Islet precursor cell (in vitro differentiated cells): ENCODE data around the gene TAP1.

Experiments used
- DNase-seq: peaks from one replicate; pipeline ENCODE4 v3.0.0-alpha.2; 2018

Gene TAP1

DNA sequence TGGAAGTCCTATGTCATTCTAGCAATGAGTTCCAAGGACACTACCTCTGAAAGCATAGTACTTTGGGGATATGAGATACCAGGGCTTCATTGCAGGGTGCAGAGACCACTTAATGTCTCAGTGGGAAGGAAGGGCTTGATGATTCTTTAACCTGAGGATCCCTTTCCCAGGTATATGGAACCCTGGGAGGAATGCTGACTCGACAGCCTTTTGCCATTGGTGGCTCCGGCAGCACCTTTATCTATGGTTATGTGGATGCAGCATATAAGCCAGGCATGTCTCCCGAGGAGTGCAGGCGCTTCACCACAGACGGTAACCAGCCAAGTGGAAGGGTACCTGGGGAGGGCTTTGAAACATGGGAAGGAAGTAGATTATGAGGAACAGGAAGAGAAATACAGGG is 4.7 kb upstream of the TAP1 start:
- no peak for DNase-seq

DNA sequence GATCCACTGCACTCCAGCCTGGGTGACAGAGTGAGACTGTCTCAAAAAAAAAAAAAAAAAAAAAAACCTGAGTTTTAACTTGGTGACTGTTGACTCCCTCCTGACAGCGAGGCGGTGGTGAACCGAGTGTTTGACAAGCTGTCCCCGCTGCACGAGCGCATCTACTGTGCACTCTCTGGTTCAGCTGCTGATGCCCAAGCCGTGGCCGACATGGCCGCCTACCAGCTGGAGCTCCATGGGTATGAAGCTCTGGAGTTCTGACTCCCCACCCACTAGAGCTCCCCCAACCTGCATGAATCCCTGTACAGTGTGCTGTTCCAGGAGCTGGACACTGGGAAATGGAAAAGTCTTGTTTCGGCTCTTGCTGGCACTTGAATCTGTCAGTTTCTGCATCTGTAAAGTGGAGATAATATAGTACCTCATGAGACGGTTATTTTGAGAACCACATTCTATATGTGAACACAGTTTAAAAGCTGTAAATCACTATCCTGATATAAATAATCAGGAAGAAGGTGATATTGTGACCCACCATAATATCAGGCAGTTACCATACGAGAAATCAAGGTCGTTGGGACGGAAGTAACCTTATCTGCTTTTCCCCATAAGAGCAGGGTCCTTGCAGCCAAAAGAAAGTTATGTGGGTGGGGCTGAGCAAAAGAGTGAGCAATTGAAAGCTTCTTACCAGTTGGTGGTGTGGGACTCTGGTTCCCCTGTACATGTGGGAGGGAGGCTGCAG is 3.8 kb upstream of the TAP1 start:
- no peak for DNase-seq

DNA sequence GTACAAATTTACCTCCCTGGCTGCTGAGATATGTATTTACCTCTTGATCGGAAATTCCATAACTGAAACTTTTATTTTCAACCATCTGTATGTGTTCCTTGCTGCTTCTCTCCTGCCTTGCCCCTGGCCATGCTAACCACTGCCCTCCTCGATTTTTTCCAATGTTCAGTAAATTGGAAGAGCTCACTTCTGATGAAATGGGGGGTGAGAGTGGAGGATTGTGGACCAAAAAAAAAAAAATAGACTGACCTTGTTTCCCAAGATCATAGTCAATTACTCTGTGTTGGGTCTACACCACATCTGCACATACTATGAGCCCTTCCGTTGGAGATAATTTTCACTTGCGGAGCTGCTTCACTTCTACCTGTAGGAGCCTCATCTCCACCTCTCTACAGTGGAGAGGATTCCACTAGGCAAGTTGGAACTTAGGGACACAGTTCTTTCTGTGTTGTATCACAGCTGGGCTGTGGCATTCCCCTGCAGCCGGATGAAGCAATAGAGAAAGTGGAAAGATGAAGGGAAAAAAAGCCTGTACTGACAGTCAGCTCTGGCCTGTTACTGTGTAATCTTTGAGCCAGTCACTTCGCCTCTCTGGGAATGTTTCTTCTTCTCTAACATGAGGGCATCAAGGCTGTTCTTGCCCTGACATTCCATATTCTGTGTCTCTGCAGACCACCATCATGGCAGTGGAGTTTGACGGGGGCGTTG is 2.1 kb upstream of the TAP1 start:
- no peak for DNase-seq

DNA sequence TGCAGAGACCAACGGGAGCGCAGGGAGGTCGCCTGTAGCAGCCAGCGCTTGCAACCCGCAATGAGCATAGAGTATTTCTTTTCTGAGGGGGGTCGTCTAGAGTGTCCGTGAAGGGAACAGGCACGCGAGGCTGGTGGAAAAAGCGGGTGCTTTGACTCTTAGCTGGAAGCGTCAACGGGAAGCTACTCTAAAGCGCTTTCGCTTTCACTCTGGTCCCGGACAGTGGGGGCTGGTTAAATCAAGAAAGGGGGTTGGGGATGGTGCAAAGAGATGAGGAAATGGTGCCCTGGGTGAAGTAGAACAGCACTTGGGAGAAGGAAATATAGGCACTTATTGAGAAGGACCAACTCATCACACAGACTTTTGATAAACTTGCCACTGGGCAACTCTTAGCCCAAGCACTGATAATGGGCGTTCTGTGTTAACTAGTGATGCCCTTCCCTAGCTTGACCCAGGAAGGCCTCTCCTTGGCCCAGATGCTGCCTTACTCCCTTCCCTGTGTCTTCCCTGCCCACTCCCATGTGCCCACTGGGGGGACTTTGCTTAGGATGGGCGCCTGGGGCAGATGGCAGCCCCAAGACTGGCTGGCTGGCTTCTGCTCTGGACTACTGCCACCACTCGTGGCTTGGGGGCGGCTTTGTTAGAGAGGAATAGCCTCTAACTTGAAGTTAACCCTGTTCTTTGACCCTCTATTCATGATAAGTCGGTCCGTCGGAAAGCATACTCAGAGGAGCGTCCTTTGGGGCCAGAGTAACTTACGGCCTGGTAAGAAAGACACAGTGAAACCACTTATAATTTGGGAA is 1.1 kb upstream of the TAP1 start:
- no peak for DNase-seq

DNA sequence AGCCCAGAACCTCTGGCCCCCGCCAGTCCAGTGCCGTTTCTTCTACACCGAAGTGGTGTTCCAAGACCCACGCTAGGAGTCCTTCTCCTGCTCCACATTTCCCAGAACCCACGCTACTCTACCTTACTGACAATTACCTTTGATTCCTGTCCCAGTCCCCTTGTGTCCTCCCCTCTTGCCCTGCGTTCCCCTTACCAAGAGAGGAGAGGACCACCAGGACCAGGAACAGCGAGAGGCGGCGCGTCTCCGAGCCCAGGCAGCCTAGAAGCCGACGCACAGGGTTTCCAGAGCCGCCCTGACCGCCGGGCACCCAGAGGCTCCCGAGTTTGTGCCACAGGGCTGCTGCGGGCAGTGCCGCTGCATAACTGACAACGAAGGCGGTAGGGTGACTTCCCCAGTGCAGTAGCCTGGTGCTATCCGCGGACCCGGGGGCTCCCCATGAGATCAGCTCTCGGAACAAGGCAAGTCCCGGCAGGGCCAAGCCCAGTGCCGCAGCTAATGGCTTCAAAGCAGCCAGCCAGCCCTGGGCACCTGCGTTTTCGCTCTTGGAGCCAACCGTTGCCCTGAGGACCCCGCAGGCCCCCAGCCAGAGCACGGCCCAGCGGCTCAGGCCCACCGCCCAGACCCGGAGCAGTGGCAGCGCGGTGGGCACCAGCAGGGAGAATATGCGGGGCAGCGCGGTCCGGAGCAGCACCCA is 512 bp downstream of the TAP1 start:
- peak; percentile 66 for DNase-seq

DNA sequence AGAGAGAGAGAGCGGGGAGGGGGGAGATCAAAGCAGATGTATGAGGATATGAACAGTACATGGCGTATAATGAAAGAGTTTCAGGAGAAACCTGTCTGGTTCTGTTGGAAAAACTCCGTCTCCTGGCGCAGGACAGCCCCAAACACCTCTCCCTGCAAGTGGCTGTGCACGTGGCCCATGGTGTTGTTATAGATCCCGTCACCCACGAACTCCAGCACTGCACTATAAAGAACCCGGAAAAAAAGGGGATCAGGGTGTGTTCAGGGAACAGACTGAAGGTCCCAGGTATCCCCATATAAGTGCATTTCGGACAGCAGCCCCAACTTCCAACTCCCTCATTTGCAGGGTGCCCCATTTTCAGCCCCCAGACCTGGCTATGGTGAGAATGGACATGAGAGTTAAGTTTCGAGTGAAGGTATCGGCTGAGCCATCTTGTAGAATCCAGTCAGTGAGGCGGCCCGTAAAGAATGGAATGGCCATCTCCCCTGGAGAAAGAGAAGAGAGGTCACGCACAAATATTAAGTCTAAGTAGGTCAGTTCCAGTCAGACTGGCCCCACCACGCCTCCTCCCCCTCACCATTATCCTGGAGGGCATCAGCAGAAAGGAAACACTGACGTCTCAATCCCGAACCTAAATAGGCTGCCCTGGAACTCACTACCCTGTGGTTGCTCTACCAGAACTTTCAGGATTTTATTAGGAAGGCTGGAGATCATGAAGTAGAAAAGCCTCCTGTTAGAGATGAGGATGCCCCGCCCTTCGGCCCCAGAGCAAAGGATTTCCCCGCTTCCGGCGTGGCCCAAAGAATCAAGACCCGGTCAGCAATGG is 1.3 kb downstream of the TAP1 start:
- DNase-seq: no peak

DNA sequence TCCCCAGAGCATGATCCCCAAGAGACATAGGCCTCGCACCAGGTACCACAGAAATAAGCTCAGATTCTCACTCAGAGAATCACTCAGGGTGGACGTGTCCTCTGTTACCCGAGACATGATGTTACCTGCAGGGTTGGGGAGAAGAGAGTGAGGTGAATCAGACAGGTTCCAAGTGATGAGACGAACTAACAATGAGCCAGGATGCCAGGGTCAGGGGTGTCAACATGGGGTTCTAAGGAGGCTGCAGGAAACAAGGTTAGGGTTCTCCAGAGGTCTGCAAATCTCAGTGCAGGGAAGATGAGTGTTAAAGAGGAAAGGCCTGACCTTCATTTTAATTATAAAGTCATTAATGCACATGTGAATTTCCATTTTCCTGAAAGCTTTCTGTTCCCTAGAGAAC is 2.5 kb downstream of the TAP1 start:
- DNase-seq: no peak

DNA sequence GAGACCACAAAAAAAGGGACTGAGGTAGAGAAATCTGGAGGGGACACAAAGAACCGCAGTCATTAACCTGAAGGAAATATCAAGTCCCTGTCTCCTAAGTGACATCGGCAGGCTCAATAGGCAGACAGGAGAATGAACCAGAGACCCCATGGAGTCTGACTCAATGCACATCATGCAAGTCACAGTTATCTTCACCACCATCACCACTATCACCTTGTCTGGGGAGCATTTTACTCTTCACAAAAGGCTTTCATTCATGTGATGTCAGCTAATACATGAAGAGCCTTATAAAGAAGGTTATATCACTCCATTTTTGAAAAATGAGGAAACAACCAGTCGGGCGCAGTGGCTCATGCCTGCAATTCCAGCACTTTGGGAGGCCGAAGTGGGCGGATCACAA is 4.4 kb downstream of the TAP1 start:
- no peak for DNase-seq

DNA sequence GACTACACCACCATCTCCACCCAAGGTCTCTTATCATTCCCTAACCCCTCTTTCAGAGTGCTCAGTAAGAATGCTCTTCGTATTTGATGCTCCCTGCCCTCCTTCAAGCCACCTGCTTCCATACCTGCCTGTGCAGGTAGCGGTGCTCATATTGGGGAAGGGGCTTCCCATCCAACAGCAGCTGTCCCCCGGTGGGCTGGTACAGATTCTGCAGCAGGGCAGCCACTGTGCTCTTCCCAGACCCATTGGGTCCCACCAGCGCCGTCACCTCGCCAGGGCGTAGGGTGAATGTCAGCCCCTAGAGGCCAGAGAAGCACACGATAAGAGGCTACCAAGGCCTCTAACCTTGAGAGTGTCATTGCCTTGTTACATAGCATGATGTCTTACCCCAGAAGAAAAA is 5.7 kb downstream of the TAP1 start:
- no peak for DNase-seq

DNA sequence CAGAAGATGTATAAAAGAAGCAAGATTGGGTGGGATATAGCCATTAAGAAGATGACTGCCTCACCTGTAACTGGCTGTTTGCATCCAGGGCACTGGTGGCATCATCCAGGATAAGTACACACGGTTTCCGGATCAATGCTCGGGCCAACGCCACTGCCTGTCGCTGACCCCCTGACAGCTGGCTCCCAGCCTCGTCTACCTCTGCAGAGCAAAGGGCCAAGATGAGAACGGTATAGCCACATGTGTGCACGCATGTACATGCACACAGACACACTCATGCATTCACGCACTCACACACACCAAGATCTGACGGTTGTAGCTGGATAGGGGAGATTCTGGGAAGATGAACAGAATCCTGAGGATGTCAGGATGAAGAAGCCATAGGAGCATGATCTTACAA is 6.5 kb downstream of the TAP1 start:
- no peak for DNase-seq

DNA sequence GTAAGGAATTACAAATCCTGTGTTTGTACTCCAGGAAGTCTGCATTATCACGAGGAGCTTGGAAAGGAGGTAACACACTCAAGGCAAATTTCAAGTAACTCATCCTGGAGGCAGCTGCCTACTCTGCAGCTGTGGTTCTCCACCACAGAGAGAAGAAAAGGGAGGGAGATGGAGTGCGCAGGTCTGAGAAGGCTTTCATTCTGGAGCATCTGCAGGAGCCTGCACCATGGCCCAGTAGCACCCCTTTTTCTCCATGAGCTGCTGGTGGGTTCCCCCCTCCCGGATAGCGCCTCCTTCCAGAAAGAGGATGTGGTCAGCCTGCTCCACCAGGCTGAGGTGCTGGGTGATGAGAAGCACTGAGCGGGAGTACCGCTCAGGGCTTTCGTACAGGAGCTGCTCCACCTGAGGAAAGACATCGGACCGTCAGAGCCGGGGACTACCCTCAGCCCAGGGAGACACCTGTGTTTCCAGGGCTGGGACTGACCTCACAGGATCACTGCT is 8.1 kb downstream of the TAP1 start:
- no peak for DNase-seq

DNA sequence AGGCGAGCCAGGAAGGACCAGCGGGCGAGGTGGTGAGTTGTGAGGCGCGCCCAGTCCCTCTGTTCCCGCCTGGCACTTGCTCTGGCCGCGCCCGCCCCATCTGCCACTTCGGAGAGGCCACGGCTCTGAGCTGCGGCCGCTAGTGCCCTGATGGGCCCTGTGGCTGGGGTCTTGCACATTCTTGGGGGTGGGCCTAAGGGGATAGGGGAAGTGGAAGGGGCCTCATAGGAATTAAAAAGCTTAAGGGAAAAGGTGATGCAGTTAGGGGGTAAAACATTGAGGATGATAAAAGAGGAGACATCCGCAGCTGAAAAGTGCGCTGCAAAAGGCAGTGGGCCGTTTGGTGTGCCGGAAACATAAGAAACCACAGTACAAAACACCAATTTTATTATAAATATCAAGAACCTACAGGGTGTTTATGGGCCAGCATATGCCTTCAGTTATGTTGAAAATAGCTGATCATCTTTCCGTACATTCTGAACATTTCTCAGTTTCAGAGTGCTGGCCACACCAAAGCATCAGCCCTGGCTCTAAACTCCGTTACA is 8.6 kb downstream of the TAP1 start:
- DNase-seq: no peak

DNA sequence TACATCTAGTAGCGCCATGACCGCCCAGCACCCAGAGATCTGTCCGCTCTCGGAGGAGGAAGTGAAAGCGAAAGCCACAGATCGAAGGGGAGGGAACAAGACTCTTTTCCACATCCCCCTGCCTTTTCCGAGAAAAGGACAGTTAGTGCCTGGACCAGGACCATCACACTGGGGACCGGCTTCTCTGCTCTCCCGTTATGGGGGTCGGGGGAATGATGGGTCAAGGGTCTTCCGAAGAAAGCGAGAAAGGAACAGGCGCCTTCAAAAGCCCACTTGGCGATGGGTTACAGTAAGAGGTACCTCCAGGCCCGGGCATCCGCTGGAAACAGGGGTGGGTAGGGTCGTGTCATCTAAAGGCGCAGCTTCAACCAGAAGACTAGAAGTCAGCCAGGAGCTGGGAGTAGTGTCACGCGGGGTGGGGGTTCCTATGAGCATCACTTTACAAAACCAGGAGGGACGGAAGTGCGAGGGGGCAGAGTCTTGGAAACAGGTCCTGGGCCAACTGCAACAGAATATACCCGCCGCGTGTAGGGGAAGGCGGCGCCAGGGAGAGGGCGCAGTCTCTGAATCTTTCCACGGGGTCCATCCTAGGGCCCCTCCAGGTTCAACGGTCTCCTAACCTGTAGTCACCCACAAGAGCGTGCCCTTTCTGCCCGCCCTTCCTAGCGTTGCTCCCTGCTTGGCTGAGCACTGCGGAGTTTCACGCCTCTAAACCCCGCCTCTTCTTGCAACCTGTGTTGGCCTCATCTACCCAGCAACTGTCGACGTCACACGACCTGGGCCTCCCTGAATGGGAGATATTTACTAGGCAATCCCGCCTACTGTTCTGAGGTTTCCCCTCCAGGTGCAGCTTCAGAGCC is 9.3 kb downstream of the TAP1 start, which contains the start of gene PSMB8:
PSMB8 (minus strand) TSS at position 69 of the 860 bp plus-strand sequence; CDS start at position 18, 51 bp downstream.
- peak; percentile 97 for DNase-seq

DNA sequence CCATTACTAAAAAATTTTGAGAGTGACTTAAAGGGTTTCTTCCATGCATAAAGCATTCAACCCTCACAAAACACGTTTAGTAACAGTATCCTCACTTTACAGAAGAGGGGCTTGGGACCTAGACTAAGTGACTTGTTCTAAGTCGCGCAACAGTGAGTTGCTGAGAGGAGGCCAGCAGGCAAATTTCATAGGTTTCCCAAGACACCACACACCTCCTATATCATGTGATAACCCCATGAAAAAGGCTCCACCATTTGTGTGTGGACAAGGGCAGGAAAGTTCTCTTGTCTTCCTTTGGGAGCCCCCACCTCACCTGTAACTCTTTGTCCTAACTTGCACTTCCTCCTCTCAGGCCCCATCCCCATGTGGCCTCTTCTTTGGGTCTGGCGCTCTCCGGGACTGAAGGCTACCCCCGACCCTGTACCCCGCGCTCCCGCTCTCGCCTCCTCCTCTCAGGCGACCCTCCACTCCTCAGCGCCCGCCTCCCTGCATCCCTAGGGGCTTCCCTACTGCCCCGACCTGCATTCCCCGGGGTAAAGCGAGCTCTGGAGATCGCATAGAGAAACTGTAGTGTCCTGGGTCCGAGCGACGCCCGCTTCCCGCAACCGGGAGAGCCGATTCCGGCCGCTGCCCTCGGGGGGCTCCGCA is 10.0 kb downstream of the TAP1 start:
- no peak for DNase-seq

DNA sequence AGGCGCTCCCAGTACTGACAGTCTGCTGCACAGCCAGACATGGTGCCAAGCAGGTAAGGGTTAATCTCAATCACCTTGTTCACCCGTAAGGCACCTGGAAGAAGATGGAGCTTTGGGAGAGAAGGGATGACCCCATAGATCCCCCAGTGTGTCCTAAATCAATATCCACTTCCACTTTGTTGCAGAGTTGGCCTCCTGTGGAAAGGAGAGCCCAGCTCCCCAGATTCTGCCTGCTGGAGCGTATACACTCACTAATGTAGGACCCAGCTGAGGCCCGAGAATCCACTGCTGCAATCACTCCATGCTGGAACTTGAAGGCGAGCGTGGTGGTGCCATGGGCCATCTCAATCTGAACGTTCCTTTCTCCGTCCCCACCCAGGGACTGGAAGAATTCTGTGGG is 10.8 kb downstream of the TAP1 start:
- DNase-seq: no peak

DNA sequence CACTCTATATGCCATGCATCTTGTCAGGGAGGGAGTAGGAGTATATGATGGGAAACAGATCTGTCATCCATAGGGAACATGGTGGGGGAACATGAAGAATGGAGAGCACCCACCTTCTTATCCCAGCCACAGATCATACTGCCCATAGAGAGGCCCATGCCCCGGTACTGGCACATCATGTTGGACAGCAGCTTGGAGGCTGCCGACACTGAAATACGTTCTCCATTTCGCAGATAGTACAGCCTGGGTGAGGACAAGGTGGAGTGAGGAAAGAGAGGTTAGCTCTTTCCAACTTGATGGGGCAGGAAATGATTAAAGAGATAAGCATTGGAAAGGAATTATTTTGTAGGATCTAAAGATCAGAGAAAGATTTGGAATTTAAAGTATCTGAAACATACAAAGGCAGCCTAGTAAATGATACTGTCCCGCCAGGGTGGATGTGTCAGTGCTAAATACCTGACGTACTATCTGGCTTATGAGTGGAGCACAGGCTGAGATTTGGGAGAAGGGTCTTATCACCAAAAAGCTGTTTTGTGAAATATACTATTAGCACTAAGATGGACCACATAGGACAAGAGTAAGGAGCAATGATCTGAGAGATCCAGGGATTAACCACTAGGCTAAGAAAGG is 11.4 kb downstream of the TAP1 start:
- DNase-seq: no peak

DNA sequence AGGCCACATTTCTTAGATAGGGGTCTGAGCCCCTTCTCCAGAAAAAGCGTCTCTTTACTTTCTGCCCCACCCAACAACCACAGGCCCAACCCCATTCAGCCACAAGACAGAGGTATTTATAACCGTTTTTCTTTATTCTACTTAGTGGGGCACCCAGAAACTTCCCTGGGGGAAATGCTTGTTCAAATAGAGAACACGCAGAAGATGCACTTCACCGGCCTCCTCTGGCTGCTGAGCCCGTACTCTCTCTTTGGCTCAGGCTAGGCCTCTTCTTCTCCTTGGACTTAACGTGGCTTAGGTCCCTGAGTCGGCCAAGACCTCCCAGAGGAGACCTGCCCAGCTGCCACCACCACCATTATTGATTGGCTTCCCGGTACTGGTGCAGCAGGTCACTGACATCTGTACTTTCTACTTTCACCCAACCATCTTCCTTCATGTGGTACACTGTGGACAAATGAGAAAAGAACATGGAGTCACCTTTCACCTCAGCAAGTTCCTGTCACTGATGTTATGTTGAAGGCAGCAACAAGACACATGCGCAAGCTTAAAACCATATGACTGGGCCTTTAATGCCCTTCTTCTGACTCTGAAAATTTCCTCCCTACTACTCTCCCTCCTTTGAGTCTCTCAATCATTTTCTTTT is 12.8 kb downstream of the TAP1 start:
- DNase-seq: no peak

DNA sequence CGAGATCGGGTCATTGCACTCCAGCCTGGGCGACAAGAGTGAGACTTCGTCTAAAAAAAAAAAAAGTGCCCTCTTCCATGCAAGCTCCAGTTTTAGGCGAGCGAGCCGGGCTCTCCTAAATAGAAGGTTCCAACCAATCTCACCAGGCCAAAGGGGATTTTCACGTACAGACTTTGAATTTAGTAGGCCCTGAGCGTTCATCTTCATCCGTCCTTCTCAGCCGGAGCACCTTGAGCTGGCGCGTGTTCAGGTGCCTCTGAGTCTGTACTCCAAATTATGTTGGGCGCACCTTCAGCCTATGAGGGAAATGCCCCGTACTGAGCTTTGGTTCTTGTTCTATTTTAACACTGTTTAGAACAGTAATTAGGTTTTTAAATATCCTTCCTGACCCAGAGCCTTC is 14.1 kb downstream of the TAP1 start:
- DNase-seq: no peak
